GM19395 (cell line): ENCODE measurements around the gene HEMK1.

Source experiments
- ATAC-seq: cut with Tn5 transposase; IDR thresholded peaks from one replicate; pipeline ENCODE4 v1.9.1; 2021; ENCODE audit warnings: mild to moderate bottlenecking, moderate library complexity; ENCODE audit not compliant: unreplicated experiment

The HEMK1 gene

DNA sequence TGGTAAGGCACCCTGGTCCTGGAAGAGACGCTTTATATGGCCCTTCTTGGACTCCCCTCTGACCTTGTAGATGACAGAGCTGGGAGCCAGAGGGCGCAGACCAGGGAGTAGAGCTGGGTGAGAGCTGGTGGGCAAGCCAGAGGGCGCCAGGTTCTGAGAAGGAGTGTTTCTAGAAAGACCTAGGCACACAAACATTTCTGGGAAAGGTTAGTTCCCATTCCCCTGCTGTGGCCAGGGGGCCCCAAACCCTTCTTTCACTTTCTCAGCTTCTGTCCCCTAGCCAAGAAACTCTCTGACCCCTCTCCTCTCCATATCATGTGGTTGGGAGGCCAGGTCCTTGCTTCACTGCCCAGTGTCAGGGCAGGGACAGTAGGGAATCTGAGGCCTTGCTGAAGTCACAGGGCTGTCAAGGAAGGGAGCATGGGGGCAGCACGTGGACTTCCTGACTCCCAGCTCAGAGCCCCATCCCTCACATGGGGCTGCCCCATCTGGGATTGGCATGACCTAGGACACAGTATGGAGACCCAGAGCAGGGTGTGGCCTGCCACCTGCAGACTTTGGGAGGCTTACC is 3.6 kb downstream of the HEMK1 start:
- no peak for ATAC-seq

DNA sequence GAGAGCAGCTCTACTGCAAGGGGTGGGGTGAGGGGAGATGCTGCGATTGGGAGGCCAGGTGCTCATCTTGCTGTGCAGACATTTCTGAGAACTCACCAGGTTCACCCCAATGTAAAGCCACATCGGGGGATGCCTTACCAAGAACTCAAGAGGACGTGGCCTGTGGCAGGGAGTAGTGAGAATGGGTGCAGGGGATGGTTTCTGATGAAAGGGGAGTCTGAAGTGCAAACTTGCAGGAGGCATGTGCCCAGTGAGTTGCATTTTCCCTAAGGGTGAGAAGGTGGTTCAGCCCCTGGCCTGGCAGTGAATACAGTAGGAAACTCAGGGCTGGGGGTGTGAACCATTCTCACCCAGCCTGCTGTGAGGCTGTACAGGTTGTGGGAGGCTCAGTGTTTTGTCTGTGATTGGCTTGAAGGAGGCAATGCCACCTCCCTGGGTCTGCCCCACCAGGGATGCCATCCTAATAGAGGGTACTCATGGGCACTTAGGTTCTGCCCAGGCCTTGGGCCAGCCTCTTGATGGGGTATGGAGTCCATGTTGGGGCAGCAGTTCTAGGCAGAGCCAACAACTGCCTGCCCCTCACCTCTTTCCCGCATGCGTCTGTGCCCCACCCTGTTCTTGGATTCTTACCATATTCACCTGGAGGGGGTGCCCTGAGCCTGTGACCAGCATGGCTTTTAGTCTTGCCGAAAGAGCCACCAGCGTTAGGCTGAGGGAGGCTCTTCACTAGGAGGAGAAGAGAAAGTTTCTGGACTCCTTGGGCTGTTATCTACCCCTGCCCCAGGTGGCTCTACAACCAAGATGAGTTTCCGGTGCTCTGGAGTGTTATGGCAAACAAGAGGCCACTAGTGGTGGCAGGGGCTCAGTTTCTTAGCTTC is 4.5 kb downstream of the HEMK1 start:
- no peak for ATAC-seq

DNA sequence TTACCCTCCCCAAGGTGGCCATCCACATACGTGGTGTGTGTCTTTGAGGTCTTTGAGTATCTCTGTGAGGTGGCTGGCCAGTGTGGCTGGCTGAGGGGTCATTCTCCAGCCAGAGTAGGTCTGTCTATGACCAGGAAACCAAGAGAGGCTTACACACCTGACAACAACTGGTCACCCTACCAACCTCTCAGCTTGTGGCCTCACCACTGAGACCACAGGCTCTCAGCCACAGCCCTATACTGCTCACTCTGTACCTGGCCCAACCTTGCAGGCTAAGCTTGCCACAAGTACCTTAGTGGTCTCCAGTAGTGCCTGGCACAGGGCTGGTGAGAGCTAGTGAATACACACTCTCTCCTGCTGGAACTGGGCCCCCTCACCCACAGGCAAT is 5.1 kb downstream of the HEMK1 start:
- no peak for ATAC-seq

- no peak for ATAC-seq
These were observed 6.0 kb downstream of the HEMK1 start for GRCh38 chr3:50575372-50575771.

DNA sequence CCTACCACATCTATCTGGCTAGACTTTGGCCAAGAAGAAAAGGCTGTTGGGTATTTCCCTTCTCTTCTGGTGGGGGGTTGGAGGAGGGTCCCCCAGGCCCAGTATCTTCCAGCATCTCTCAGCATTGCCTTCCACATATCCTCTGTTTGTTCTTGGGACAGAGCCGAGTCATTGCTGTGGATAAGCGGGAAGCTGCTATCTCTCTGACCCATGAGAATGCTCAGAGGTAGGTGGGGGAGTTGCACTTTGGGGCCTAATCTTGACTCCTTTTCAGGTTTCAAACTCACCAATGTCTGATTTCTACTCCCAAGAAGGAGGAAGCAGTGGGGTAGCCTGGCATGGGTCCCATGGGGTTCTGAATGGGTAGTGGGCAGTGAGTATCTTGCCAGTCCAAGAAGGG is 8.0 kb downstream of the HEMK1 start:
- no peak for ATAC-seq

- ATAC-seq: no peak
These were observed 11.5 kb downstream of the HEMK1 start for GRCh38 chr3:50580683-50581458.

DNA sequence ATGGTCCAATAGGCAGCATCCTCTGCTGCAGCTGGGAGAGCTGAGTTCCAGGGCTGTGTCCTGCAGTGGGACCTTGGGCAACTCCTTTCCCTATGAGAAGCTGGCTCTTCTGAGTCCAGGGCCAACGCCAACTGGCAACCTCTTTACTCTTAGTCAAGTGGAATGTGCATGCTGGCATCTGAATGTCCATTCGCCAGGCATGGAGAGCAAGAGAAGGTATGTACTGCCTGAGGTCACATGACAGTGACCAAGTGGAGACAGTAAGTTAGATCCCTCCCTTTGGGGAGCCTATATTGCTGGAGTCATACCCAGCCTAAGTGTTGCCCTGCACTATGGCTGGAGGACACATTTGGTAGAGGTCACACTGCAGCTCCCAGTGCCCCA is 12.1 kb downstream of the HEMK1 start:
- no peak for ATAC-seq

- ATAC-seq: no peak
These were observed 12.8 kb downstream of the HEMK1 start for GRCh38 chr3:50582083-50582482.

DNA sequence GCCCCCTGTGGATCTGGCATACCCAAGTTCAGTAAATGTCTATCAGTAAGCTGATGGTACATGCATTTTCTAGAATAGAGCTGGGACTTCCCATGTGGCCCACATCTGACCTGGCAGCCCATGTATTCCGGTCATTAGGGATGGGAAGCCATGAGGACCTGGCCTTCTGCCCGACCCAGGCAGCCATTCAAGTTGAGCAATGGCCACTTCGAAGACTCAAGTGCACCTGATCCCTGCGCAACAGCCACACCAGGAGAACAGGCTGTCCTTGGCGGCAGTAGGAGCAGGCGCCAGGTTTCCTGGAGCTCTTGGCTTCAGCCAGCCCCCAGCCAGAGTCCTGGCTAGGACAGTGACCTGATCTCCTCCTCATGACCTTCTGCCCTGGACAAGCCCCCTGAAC is 14.6 kb downstream of the HEMK1 start:
- ATAC-seq: no peak

DNA sequence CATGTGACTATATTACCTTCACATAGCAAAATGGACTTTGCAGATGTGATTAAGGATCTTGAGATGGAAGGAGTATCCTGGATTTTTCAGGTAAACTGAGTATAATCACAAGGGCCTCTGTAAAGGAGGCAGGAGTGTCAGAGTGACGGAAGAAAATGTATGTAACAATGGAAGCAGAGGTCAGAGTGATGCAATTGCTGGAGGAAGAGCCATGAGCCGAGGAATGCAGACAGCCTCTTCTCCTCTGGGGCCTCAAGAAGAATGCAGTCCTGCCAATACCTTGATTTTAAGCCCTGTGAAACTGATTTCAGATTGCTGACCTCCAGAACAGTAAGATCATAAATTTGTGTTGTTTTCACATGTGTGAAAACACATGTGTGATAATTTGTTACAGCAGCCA is 15.1 kb downstream of the HEMK1 start:
- no peak for ATAC-seq

GRCh38 chr3:50585919-50586762 is 16.8 kb downstream of the HEMK1 start:
- ATAC-seq: no peak

- ATAC-seq: no peak
These were observed 17.4 kb downstream of the HEMK1 start for GRCh38 chr3:50586763-50587070.

GRCh38 chr3:50587373-50587772 is 18.1 kb downstream of the HEMK1 start:
- no peak for ATAC-seq

DNA sequence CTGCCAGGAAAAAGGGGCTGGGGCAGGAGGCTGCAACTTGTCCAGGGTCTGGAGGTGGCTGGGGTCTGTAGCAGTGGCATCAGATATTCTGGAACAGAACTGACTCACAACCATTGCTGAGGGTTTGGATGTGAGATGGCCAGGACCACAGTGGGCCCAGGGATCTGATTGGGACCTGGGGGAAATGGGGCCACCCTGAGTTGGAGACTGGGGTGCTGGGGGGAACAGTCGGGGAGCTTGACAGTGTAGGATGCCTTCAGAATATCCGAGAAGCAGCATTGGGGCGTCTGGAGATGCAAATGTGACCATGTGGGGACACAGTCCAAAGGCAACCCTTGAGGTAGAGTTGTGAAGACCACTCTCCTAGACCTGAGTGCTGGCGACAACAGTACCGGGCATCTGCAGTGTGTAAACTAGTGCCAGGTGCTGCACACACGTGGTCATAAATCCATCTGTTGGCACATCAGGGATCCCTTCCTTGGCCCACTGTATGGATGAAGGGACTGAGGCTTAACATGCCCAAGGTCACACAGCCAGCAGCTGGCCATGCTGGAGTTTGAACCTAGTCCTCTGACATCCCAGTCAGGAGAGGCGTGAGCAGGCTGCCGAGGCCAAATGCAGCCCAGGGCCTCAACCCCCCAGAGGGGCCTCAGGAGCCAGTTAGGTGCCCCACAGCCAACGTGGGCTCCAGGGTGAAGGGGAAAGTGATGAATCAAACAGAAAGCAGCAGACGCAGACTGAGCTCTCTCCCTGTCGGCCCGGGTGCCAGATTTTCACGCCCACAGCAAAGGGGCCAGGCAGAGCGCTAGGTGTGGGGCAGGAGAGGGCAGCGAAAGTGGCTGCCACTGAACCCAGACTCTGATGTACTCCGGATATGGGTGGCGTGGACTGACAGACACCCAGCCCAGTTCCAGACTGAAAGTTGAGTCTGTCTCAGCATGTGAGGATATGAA is 18.8 kb downstream of the HEMK1 start:
- ATAC-seq: no peak

DNA sequence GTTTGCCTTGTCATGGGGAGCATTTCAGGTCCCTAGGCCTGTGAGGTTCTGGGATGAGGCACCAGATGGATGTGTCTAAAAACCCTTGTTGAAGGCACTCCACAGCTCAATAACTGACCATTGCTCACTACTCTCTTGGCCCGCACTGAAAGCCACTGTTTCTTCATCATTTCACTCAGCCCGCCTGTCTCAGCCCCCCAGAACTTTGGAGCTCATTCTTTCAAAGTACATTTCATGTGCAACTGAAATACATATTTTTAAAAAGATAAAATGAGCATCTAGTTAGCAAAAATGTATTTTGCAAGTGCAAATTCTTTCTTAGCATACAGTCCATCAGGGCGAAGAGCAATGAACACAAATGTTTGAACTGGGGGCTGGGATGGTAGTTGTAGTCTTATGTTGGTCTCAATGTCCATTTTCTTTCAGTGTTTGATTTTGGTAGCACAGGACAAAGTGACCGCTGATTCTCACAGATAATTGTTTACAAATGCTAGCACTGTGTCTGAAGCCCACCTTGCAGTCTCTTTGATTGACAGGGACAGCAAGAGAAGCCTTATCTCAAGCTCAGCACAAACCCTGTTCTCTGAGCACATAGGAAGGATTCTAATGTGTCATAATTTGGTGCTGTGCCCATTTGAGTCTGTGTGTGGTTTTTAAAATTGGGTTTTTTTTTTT is 19.6 kb downstream of the HEMK1 start:
- ATAC-seq: no peak

DNA sequence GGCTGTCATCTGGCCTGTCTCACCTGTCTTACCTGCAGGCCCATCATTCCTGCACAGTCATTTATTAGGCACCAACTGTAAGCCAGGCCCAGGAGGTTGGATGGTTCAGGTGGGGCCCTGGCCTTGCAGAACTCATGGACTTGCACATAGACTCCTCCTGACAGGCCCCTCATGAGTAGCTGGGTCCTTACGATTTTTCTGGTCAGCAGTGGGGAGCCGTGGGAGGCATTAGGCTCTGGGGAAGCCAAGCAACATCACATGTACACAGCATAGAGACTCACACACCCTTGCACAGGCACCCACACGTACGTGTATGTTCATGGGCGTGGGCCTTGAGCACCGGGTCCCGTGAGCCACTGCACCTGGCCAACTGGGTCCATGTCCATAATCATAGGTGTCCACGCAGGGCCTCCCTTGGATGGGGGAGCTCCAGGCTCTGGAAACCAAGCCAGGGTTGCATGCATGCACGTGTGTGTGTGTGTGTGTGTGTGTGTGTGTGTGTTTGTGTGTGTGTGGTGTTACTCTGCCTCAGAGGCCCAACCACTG is 21.9 kb downstream of the HEMK1 start:
- peak; percentile 18 for ATAC-seq

DNA sequence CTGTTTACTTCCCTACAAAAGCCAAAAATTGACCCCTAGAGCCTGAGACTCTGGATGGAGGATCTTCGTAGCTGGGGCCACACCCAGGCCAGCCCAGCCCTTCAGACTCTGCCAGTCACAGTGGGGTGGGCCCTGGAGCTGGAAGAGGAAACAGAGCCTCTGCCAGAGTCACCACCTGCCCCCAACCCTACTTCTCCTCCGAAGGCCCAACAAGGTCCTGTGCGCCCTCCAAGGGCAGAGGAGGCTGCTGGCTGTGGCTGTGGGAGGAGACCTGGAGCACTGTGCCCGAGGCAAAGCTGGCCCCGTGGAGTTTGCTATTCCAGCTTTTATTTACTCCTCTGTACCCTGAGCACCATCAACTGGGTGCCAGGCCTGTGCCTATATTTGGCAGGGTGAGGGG is 23.2 kb downstream of the HEMK1 start:
- ATAC-seq: no peak

- no peak for ATAC-seq
These were observed 25.0 kb downstream of the HEMK1 start for GRCh38 chr3:50594253-50594785.

DNA sequence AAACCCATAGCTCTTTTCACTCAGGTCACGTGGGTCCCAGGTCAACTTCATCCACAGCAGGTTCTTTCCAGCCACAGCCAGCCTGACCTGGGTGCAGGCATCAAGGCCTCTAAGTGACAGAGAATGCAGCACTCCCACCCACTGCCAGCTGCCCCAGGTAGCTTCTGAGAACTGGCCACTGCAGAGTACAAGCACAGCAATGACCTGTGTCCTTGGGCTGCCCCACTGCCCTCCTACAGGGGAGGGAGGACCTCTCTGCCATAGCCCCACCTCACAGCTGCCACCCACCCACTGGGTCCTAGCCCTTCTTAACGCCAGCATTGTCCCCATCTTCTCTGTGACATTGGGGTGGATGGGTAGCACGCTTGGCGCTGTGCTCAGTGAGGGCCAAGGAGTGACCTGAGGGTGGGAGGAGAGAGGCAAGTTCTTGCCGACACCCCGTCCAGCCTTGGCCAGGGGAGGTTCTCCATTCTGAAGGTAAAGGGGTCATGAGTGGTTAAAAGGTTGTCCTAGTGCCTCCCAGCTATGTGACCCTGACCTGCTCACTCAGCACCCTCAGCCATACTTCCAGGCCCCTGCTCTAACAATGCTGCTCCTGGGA is 29.9 kb downstream of the HEMK1 start:
- ATAC-seq: no peak
